Endothelial cell of umbilical vein (primary cell): ENCODE measurements around the gene BIRC2.

Experiments
- EZH2 ChIP-seq: IDR thresholded peaks from 2 replicates; pipeline ENCODE4 v1.6.1; 2012; ENCODE audit warnings: borderline replicate concordance, low read depth, mild to moderate bottlenecking, moderate library complexity, low read length, inconsistent platforms; ENCODE audit not compliant: severe bottlenecking
- POLR2AphosphoS5 ChIP-seq: IDR thresholded peaks from 2 replicates; pipeline ENCODE4 v1.6.1; 2012; ENCODE audit warnings: low read depth, mild to moderate bottlenecking, control low read depth, low read length, moderate library complexity; ENCODE audit not compliant: insufficient read depth
- TF ChIP-seq, protein P1 (sequence below), 2 donors: IDR thresholded peaks; 1 replicate in 1 of 2; 2 replicates in 1 of 2; pipeline ENCODE4 v1.5.1; 2011; ENCODE audit warnings: low read length in 2 of 2, mild to moderate bottlenecking in 2 of 2, moderate library complexity in 2 of 2, control low read depth in 1 of 2, inconsistent platforms in 1 of 2, low read depth in 1 of 2; ENCODE audit not compliant: insufficient read depth in 1 of 2; ENCODE audit errors: extremely low read depth in 1 of 2

DNA sequence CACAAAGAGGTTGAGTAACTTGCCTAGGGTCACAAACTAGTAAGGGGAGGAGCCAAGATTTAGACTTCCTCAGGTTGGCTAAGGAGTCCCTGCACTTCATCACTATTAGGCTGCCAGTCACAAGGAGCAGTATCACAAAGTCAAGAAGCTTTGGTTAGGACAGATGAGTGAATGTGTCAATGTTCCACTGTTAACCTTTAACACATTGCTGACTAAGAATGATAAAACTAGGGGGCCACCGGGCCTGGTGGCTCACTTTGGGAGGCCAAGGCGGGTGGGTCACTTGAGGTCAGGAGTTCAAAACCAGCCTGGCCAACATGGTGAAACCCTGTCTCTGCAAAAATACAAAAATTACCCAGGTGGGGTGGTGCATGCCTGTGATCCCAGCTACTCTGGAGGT lies 73.5 kb downstream of the BIRC2 start:
- TF ChIP-seq, protein P1, sequence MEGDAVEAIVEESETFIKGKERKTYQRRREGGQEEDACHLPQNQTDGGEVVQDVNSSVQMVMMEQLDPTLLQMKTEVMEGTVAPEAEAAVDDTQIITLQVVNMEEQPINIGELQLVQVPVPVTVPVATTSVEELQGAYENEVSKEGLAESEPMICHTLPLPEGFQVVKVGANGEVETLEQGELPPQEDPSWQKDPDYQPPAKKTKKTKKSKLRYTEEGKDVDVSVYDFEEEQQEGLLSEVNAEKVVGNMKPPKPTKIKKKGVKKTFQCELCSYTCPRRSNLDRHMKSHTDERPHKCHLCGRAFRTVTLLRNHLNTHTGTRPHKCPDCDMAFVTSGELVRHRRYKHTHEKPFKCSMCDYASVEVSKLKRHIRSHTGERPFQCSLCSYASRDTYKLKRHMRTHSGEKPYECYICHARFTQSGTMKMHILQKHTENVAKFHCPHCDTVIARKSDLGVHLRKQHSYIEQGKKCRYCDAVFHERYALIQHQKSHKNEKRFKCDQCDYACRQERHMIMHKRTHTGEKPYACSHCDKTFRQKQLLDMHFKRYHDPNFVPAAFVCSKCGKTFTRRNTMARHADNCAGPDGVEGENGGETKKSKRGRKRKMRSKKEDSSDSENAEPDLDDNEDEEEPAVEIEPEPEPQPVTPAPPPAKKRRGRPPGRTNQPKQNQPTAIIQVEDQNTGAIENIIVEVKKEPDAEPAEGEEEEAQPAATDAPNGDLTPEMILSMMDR (IDR thresholded peaks at IDR 0.05; ENCODE audit: extremely low read depth in 1 of 2, insufficient read depth in 1 of 2, low read depth in 1 of 2, low read length in 2 of 2) = no peak
- TF ChIP-seq EZH2 (no peak), POLR2AphosphoS5 (no peak)
